Osteoblast (primary cell): ENCODE data around the gene NAB1. TPM values are rescaled to one million over a fixed set of nuclear protein-coding genes. Genes with fewer than 3 reads are reported as not detected.

Experiments
- DNase-seq: peaks from one replicate; pipeline ENCODE4 v3.0.0; 2011; ENCODE audit warnings: low spot score, mixed read lengths; ENCODE audit not compliant: insufficient read length; ENCODE audit errors: missing footprints
- H2AFZ ChIP-seq: 2 replicates; pipeline ENCODE4 v1.6.0; 2011; ENCODE audit warnings: mild to moderate bottlenecking, low read length
- H3K27ac ChIP-seq: 2 replicates; pipeline ENCODE4 v1.5.1; 2011; ENCODE audit warnings: mild to moderate bottlenecking, low read depth, low read length, moderate library complexity
- H3K27me3 ChIP-seq: 2 replicates; pipeline ENCODE4 v1.6.0; 2012; ENCODE audit warnings: mild to moderate bottlenecking, control low read depth, inconsistent platforms, low read length, moderate library complexity; ENCODE audit not compliant: insufficient read depth
- H3K36me3 ChIP-seq: 2 replicates; pipeline ENCODE4 v1.5.1; 2011; ENCODE audit warnings: mild to moderate bottlenecking, low read length, control low read depth, moderate library complexity; ENCODE audit not compliant: insufficient read depth
- H3K4me1 ChIP-seq: 2 replicates; pipeline ENCODE4 v1.5.1; 2011; ENCODE audit warnings: mild to moderate bottlenecking, low read length, control low read depth, moderate library complexity; ENCODE audit not compliant: insufficient read depth
- H3K4me2 ChIP-seq: 2 replicates; pipeline ENCODE4 v1.6.0; 2011; ENCODE audit warnings: mild to moderate bottlenecking, low read length; ENCODE audit not compliant: insufficient read depth
- H3K4me3 ChIP-seq: fragments of 200-600 bp; sonication (generic); 3 replicates; pipeline ENCODE4 v1.5.1; 2012; ENCODE audit warnings: mild to moderate bottlenecking, low read length, inconsistent platforms; ENCODE audit not compliant: insufficient read depth
- H3K79me2 ChIP-seq: 2 replicates; pipeline ENCODE4 v1.6.0; 2012; ENCODE audit warnings: mild to moderate bottlenecking, low read length, control low read depth, inconsistent platforms; ENCODE audit not compliant: insufficient read depth
- H3K9me3 ChIP-seq: 2 replicates; pipeline ENCODE4 v1.5.1; 2011; ENCODE audit warnings: low read depth, low read length, control low read depth
- H4K20me1 ChIP-seq: 2 replicates; pipeline ENCODE4 v1.6.0; 2012; ENCODE audit warnings: mild to moderate bottlenecking, low read length, control low read depth; ENCODE audit not compliant: insufficient read depth
- total RNA-seq: library from RNA; depleted of rRNA; stranded (reverse); fragments of >200 nt; gene quantifications from 2 replicates; pipeline ENCODE4 v1.2.3, GENCODE V29; 2012
- TF ChIP-seq, protein P1 (sequence below): IDR thresholded peaks from 2 replicates; pipeline ENCODE4 v1.5.1; 2011; ENCODE audit warnings: mild to moderate bottlenecking, low read depth, low read length, moderate library complexity; ENCODE audit errors: extremely low read depth

The NAB1 gene
- total RNA-seq, 1 donor = 44.2 TPM

DNA sequence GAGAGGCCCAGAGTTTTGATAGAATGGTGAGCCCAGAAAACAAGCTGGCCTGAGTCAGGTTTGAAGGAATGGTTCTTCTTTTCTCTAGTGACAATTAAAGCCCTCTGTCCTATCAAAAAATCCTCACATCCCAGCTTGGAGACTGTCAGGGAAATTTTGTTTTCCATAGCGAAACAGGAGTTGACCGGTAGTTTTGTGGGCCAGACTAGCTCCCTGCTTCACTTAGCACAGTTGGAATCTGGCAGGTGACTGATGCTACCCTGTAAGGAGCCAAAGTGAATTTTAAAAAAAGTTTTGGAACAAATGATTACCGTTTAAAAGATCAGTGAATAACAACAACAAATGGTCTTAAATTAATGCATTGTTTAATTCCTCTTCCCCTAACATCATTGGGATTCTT, 6.7 kb downstream of the NAB1 start:
- Histone ChIP-seq H3K79me2 (peaks cover 97% of the 10 kb centered on the region), H3K4me2 (no peak overlapping the region), H3K4me3 (no peak overlapping the region), H3K36me3 (no peaks in the 10 kb centered on the region), H3K27me3 (no peaks in the 10 kb centered on the region), H4K20me1 (peaks cover 24% of the 10 kb centered on the region), H3K27ac (no peak overlapping the region), H2AFZ (no peak overlapping the region), H3K4me1 (peaks cover 24% of the 10 kb centered on the region), H3K9me3 (no peaks in the 10 kb centered on the region)
- no peak for DNase-seq
- TF ChIP-seq, protein P1, sequence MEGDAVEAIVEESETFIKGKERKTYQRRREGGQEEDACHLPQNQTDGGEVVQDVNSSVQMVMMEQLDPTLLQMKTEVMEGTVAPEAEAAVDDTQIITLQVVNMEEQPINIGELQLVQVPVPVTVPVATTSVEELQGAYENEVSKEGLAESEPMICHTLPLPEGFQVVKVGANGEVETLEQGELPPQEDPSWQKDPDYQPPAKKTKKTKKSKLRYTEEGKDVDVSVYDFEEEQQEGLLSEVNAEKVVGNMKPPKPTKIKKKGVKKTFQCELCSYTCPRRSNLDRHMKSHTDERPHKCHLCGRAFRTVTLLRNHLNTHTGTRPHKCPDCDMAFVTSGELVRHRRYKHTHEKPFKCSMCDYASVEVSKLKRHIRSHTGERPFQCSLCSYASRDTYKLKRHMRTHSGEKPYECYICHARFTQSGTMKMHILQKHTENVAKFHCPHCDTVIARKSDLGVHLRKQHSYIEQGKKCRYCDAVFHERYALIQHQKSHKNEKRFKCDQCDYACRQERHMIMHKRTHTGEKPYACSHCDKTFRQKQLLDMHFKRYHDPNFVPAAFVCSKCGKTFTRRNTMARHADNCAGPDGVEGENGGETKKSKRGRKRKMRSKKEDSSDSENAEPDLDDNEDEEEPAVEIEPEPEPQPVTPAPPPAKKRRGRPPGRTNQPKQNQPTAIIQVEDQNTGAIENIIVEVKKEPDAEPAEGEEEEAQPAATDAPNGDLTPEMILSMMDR = no peak

GRCh38 chr2:190656301-190656700, 7.4 kb downstream of the NAB1 start:
- Histone ChIP-seq H3K4me3 (no peak overlapping the region), H4K20me1 (peaks cover 24% of the 10 kb centered on the region), H2AFZ (no peak overlapping the region), H3K27ac (no peak overlapping the region), H3K4me2 (no peak overlapping the region), H3K36me3 (no peaks in the 10 kb centered on the region), H3K4me1 (peaks cover 18% of the 10 kb centered on the region), H3K9me3 (no peaks in the 10 kb centered on the region), H3K79me2 (peaks cover 97% of the 10 kb centered on the region), H3K27me3 (no peaks in the 10 kb centered on the region)
- TF ChIP-seq, protein P1 = no peak
- DNase-seq = no peak

DNA sequence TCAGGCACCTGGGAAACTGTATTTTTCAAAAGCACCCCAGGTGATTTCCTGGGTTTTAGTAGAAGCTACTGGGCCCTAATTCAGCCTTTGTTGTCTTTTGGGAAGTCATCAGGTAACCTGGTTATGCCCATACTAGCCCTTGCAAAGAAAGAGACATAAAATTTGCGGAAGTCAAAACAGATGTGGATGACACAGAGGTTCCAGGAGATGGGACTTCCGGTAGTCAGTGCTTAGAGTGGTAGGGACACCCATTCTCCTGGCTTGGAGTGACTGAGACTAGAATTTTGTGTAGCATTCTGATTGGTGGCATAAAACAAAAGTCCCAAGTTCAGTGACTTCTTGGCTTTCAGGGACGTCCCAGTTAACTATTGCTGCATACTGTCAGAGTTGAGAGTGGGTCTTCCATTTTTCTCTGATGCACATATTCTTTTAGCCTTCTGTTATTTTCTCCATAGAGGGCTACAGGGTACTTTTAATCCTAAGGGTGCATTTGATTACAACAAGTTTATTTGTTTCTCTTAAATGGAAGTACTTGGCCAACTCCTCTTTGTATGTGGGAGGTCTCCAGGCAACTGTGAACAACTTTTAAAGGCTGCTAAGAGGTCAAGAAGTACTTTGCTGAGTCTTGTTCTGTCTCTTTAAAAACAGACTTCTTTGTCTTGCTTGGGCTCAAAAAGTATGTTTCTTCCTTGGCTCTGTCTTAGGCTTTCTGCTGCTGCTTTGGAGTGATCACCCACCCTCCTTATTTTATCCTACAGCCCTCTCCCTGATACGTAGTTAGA, 8.8 kb downstream of the NAB1 start:
- peaks cover 24% of the 10 kb centered on the region for H4K20me1 ChIP-seq
- H3K4me1 ChIP-seq = peaks cover 16% of the 10 kb centered on the region
- DNase-seq = no peak
- no peak overlapping the region for H3K27ac ChIP-seq
- peaks cover 92% of the 10 kb centered on the region for H3K79me2 ChIP-seq
- TF ChIP-seq, protein P1 = no peak
- no peak overlapping the region for H2AFZ ChIP-seq
- H3K27me3 ChIP-seq = no peaks in the 10 kb centered on the region
- no peak overlapping the region for H3K4me3 ChIP-seq
- no peaks in the 10 kb centered on the region for H3K9me3 ChIP-seq
- H3K4me2 ChIP-seq = no peak overlapping the region
- no peaks in the 10 kb centered on the region for H3K36me3 ChIP-seq

DNA sequence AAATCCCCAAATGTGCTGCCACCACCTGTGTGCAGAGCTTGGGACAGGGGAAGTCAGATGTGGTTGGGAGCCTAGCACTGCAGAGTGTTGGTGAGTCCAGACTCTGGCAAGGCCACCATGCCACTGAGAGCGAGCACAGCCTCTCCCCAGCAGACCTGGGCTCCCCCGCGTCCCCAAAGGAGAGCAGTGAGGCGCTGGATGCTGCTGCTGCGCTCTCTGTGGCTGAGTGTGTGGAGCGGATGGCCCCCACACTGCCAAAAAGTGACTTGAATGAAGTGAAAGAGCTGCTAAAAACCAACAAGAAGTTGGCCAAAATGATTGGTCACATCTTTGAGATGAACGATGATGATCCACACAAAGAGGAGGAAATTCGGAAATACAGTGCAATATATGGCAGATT, 10.7 kb downstream of the NAB1 start:
- Histone ChIP-seq H2AFZ (no peak overlapping the region), H3K9me3 (no peaks in the 10 kb centered on the region), H3K27me3 (no peaks in the 10 kb centered on the region), H4K20me1 (peaks cover 15% of the 10 kb centered on the region), H3K4me3 (no peak overlapping the region), H3K27ac (no peak overlapping the region), H3K36me3 (no peaks in the 10 kb centered on the region), H3K4me2 (no peak overlapping the region), H3K4me1 (peaks cover 15% of the 10 kb centered on the region), H3K79me2 (peaks cover 88% of the 10 kb centered on the region)
- TF ChIP-seq, protein P1 = no peak
- no peak for DNase-seq
